CD14-positive monocyte (primary cell): ENCODE measurements around the gene CLBA1. TPM values are rescaled to one million over a fixed set of nuclear protein-coding genes. Genes with fewer than 3 reads are reported as not detected.
"Not testable (repeated sequence)": the region's sequence is repeated elsewhere in the genome, so short reads cannot be mapped to it uniquely, and the experiment has no call there.

Experiments used
- DNase-seq, 3 donors: peaks; one replicate each; pipeline ENCODE4 v3.0.0-alpha.2; 2011 to 2022
- H2AFZ ChIP-seq: 2 replicates; pipeline ENCODE4 v1.6.0; 2012; ENCODE audit warnings: mild to moderate bottlenecking, low read depth, low read length, inconsistent platforms; ENCODE audit not compliant: insufficient read depth, poor library complexity, severe bottlenecking
- H3K27ac ChIP-seq, 2 donors: 1 replicate in 1 of 2; 2 replicates in 1 of 2; pipeline ENCODE4 v1.5.1; 2012 to 2013; ENCODE audit warnings: low read length in 2 of 2, control low read depth in 1 of 2, inconsistent platforms in 1 of 2, low read depth in 1 of 2, mild to moderate bottlenecking in 1 of 2
- H3K27me3 ChIP-seq, 2 donors: one replicate each; pipeline versions ENCODE4 v1.6.0 to v1.6.1; 2011 to 2013; ENCODE audit warnings: low read length in 2 of 2; ENCODE audit not compliant: control insufficient read depth in 2 of 2, insufficient read depth in 2 of 2
- H3K36me3 ChIP-seq, 2 donors: replicated peaks in 1 of 2; 1 replicate in 1 of 2; 2 replicates in 1 of 2; pipeline versions ENCODE4 v1.5.1 to v1.6.1; 2012 to 2013; ENCODE audit warnings: low read length in 2 of 2, control low read depth in 1 of 2, inconsistent platforms in 1 of 2, mild to moderate bottlenecking in 1 of 2; ENCODE audit not compliant: insufficient read depth in 2 of 2, control insufficient read depth in 1 of 2
- H3K4me1 ChIP-seq, 2 donors: 1 replicate in 1 of 2; 2 replicates in 1 of 2; pipeline versions ENCODE4 v1.5.1 to v1.6.1; 2012 to 2013; ENCODE audit warnings: low read length in 2 of 2, control low read depth in 1 of 2, inconsistent platforms in 1 of 2, mild to moderate bottlenecking in 1 of 2, moderate library complexity in 1 of 2; ENCODE audit not compliant: insufficient read depth in 2 of 2, control insufficient read depth in 1 of 2
- H3K4me2 ChIP-seq: replicated peaks from 2 replicates; pipeline ENCODE3; 2012; ENCODE audit warnings: low read length, moderate library complexity, mild to moderate bottlenecking; ENCODE audit not compliant: poor library complexity, severe bottlenecking; ENCODE audit errors: extremely low read depth
- H3K4me3 ChIP-seq, 3 experiments: fragments of 200-600 bp in 1 of 3; sonication (generic) in 1 of 3; replicated peaks in 1 of 3; 1 replicate in 2 of 3; 2 replicates in 1 of 3; pipeline ENCODE4 v1.5.1; 2011 to 2013; ENCODE audit warnings: low read length in 3 of 3, mild to moderate bottlenecking in 3 of 3, control low read depth in 2 of 3, low read depth in 2 of 3, inconsistent platforms in 1 of 3, moderate library complexity in 1 of 3
- H3K79me2 ChIP-seq: 2 replicates; pipeline ENCODE4 v1.6.0; 2012; ENCODE audit warnings: mild to moderate bottlenecking, control low read depth, inconsistent platforms, low read length, moderate library complexity; ENCODE audit not compliant: insufficient read depth
- H3K9ac ChIP-seq: 2 replicates; pipeline ENCODE4 v1.6.0; 2017; ENCODE audit warnings: low read length, mild to moderate bottlenecking; ENCODE audit not compliant: insufficient read depth, poor library complexity, severe bottlenecking
- H3K9me3 ChIP-seq, 2 donors: replicated peaks in 1 of 2; 1 replicate in 1 of 2; 2 replicates in 1 of 2; pipeline versions ENCODE4 v1.5.1 to v1.6.1; 2012 to 2013; ENCODE audit warnings: low read length in 2 of 2, control low read depth in 1 of 2; ENCODE audit not compliant: control insufficient read depth in 1 of 2, insufficient read depth in 1 of 2
- H4K20me1 ChIP-seq: 2 replicates; pipeline ENCODE4 v1.6.0; 2012; ENCODE audit warnings: mild to moderate bottlenecking, low read length, control low read depth, moderate library complexity; ENCODE audit not compliant: insufficient read depth
- H3K27ac Mint-ChIP-seq, 7 donors: one replicate each; pipeline ENCODE4 v1.8.0; 2020; ENCODE audit warnings: mild to moderate bottlenecking in 7 of 7, mixed read lengths in 7 of 7, moderate library complexity in 6 of 7, inconsistent platforms in 2 of 7
- H3K27me3 Mint-ChIP-seq, 3 donors: one replicate each; pipeline ENCODE4 v1.8.0; 2021 to 2022; ENCODE audit warnings: low read depth in 3 of 3, mild to moderate bottlenecking in 3 of 3, mixed read lengths in 3 of 3, moderate library complexity in 3 of 3, inconsistent platforms in 1 of 3
- H3K36me3 Mint-ChIP-seq, 2 donors: one replicate each; pipeline ENCODE4 v1.8.0; 2020; ENCODE audit warnings: mixed read lengths in 2 of 2, inconsistent platforms in 1 of 2, mild to moderate bottlenecking in 1 of 2
- H3K4me1 Mint-ChIP-seq: one replicate; pipeline ENCODE4 v1.8.0; 2020; ENCODE audit warnings: mild to moderate bottlenecking, mixed read lengths
- H3K4me3 Mint-ChIP-seq, 2 donors: one replicate each; pipeline ENCODE4 v1.8.0; 2020; ENCODE audit warnings: mild to moderate bottlenecking in 2 of 2, mixed read lengths in 2 of 2, moderate library complexity in 1 of 2
- H3K9me3 Mint-ChIP-seq, 7 donors: one replicate each; pipeline ENCODE4 v1.8.0; 2020 to 2022; ENCODE audit warnings: mixed read lengths in 7 of 7, mild to moderate bottlenecking in 6 of 7, moderate library complexity in 6 of 7, inconsistent platforms in 2 of 7
- WGBS: methylation state at CpG from one replicate; pipeline ENCODE4 v1.1.5; 2013; ENCODE audit warnings: missing lambda C conversion rate; ENCODE audit not compliant: insufficient coverage; 5-methylcytosine and 5-hydroxymethylcytosine counted together
- intact Hi-C, 2 donors: fragments of 100-400 bp; cut with micrococcal nuclease; formaldehyde crosslinking; loops; one replicate each; pipeline versions ENCODE4 v1.15.0 to v1.15.1; 2023
- polyA plus RNA-seq, 3 donors: library from polyadenylated mRNA; depleted of rRNA in 1 of 3; unstranded in 2 of 3; stranded (reverse) in 1 of 3; fragments of 300-500 nt in 2 of 3; fragments of >200 nt in 1 of 3; fragmentation: Illumina TruSeq in 2 of 3; gene quantifications; 1 replicate in 2 of 3; 2 replicates in 1 of 3; pipeline ENCODE4 v1.2.3, GENCODE V29; 2012 to 2021
- TF ChIP-seq, protein P1 (sequence below): fragments of 200-600 bp; IDR thresholded peaks from one replicate; pipeline ENCODE4 v1.8.0; 2022; ENCODE audit warnings: antibody characterized with exemption, mild to moderate bottlenecking

CLBA1 gene
- polyA plus RNA-seq, 3 donors = 0.62 to 0.76 (median 0.63) TPM

GRCh38 chr14:105030194-105030593 is 44.6 kb downstream of the CLBA1 start:
- Histone ChIP-seq H3K4me1 (peaks cover 43 to 47% of the 10 kb centered on the region in 2 donors), H2AFZ (no peak overlapping the region), H3K27me3 (no peaks in the 10 kb centered on the region), H3K4me2 (no peak overlapping the region), H3K9ac (no peak overlapping the region), H3K27ac (no peak overlapping the region), H3K4me3 (no peak overlapping the region), H3K79me2 (no peaks in the 10 kb centered on the region), H4K20me1 (no peaks in the 10 kb centered on the region), H3K36me3 (no peaks in the 10 kb centered on the region), H3K9me3 (no peaks in the 10 kb centered on the region)
- Mint-ChIP-seq H3K9me3 (peaks cover 2 to 11% (median 3%) of the 10 kb centered on the region in 7 donors), H3K4me1 (peaks cover 39% of the 10 kb centered on the region), H3K27me3 (peaks cover under 1 to 7% (median 1%) of the 10 kb centered on the region in 3 donors), H3K27ac (peak overlapping the region in 1 of 7 donors; percentile 52), H3K36me3 (peaks cover 10 to 12% of the 10 kb centered on the region in 2 donors), H3K4me3 (no peak overlapping the region)
- no CpG with 5 or more reads among the region's 2 CpGs for WGBS
- TF ChIP-seq, protein P1, sequence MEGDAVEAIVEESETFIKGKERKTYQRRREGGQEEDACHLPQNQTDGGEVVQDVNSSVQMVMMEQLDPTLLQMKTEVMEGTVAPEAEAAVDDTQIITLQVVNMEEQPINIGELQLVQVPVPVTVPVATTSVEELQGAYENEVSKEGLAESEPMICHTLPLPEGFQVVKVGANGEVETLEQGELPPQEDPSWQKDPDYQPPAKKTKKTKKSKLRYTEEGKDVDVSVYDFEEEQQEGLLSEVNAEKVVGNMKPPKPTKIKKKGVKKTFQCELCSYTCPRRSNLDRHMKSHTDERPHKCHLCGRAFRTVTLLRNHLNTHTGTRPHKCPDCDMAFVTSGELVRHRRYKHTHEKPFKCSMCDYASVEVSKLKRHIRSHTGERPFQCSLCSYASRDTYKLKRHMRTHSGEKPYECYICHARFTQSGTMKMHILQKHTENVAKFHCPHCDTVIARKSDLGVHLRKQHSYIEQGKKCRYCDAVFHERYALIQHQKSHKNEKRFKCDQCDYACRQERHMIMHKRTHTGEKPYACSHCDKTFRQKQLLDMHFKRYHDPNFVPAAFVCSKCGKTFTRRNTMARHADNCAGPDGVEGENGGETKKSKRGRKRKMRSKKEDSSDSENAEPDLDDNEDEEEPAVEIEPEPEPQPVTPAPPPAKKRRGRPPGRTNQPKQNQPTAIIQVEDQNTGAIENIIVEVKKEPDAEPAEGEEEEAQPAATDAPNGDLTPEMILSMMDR = no peak
- intact Hi-C loops = no loop called here
- no peak for DNase-seq

DNA sequence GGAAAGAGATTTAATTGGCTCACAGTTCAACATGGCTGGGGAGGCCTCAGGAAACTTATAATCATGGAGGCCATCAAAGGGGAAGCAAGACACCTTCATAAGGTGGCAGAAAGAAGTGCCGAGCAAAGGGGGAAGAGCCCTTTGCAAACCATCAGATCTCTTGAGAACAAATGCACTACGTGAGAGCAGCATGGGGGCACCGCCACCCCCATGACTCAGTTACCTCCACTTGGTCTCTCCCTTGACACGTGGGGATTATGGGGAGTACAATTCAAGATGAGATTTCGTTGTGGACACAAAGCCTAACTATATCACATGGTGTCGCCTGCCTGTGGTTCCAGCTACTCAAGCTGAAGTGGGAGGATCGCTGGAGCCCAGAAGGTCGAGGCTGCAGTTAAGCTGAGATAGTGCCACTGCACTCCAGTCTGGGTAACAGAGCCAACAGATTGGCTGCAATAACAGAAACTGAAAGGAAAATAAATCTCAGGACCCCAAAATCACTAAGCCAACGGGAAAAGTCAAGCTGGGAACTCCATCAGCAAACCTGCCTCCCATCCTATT is 45.3 kb downstream of the CLBA1 start:
- peaks cover 0 to 7% (median 1%) of the 10 kb centered on the region in 3 donors for H3K27me3 Mint-ChIP-seq
- intact Hi-C loops = no loop called here
- no peak overlapping the region for H3K4me3 ChIP-seq
- TF ChIP-seq, protein P1 = no peak
- peaks cover 2 to 11% (median 3%) of the 10 kb centered on the region in 7 donors for H3K9me3 Mint-ChIP-seq
- H3K4me1 Mint-ChIP-seq = peaks cover 32% of the 10 kb centered on the region
- H3K36me3 Mint-ChIP-seq = peaks cover 10 to 12% of the 10 kb centered on the region in 2 donors
- H3K27ac Mint-ChIP-seq = peak overlapping the region in 1 of 7 donors; percentile 46
- WGBS = 100% methylated on average over 3 of the region's 9 CpGs
- H3K27me3 ChIP-seq = no peaks in the 10 kb centered on the region
- H3K27ac ChIP-seq = no peak overlapping the region
- no peaks in the 10 kb centered on the region for H3K9me3 ChIP-seq
- H2AFZ ChIP-seq = no peak overlapping the region
- no peaks in the 10 kb centered on the region for H3K36me3 ChIP-seq
- no peaks in the 10 kb centered on the region for H4K20me1 ChIP-seq
- no peak for DNase-seq
- H3K4me1 ChIP-seq = peaks cover 36 to 40% of the 10 kb centered on the region in 2 donors
- H3K4me3 Mint-ChIP-seq = peak overlapping the region in 1 of 2 donors; percentile 53
- no peak overlapping the region for H3K4me2 ChIP-seq
- H3K79me2 ChIP-seq = no peaks in the 10 kb centered on the region
- H3K9ac ChIP-seq = no peak overlapping the region

GRCh38 chr14:105032451-105032901 is 46.9 kb downstream of the CLBA1 start:
- DNase-seq, H3K79me2 ChIP-seq, H3K9me3 Mint-ChIP-seq, H3K36me3 Mint-ChIP-seq, H3K36me3 ChIP-seq, H3K27me3 Mint-ChIP-seq, H3K27me3 ChIP-seq, H3K27ac ChIP-seq, H4K20me1 ChIP-seq, H3K9me3 ChIP-seq, intact Hi-C loops: not testable (repeated sequence)
- Histone ChIP-seq H3K4me1 (peaks cover 21 to 25% of the 10 kb centered on the region in 2 donors), H2AFZ (peak overlapping the region; percentile 78), H3K4me2 (peak overlapping the region; percentile 69), H3K4me3 (peak overlapping the region in 1 of 3 experiments; percentile 74), H3K9ac (peak overlapping the region; percentile 75)
- Mint-ChIP-seq H3K4me1 (peaks cover 24% of the 10 kb centered on the region), H3K27ac (peak overlapping the region in 4 of 7 donors; percentile 9 to 96 (median 53)), H3K4me3 (peak overlapping the region in 1 of 2 donors; percentile 77)
- WGBS = 100% methylated on average over 3 of the region's 5 CpGs
